HUES48 (cell line): Measurements from ENCODE around the gene CAMK2B.
A peak's percentile ranks its signal among the peaks of the same experiment; 100 is the strongest.

Experiments
- H3K27ac ChIP-seq: one replicate; pipeline ENCODE4 v1.7.0; 2013; ENCODE audit warnings: low read depth, low read length, inconsistent platforms
- H3K27me3 ChIP-seq: 2 replicates; pipeline ENCODE4 v1.6.1; 2013; ENCODE audit warnings: mild to moderate bottlenecking, low read length; ENCODE audit not compliant: control insufficient read depth, insufficient read depth
- H3K36me3 ChIP-seq: 2 replicates; pipeline ENCODE4 v1.6.1; 2013; ENCODE audit warnings: low read length; ENCODE audit not compliant: control insufficient read depth, insufficient read depth
- H3K4me1 ChIP-seq: 2 replicates; pipeline ENCODE4 v1.6.1; 2013; ENCODE audit warnings: mild to moderate bottlenecking, low read length; ENCODE audit not compliant: control insufficient read depth, insufficient read depth
- H3K4me3 ChIP-seq: 2 replicates; pipeline ENCODE4 v1.5.1; 2013; ENCODE audit warnings: mild to moderate bottlenecking, low read depth, low read length
- H3K9ac ChIP-seq: 2 replicates; pipeline ENCODE4 v1.6.1; 2013; ENCODE audit warnings: mild to moderate bottlenecking, low read depth, low read length, moderate library complexity
- H3K9me3 ChIP-seq: 2 replicates; pipeline ENCODE4 v1.6.1; 2013; ENCODE audit warnings: low read length; ENCODE audit not compliant: control insufficient read depth, insufficient read depth

Gene CAMK2B

GRCh38 chr7:44278451-44279161 lies 46.8 kb downstream of the CAMK2B start:
- no peak overlapping the region for H3K9ac ChIP-seq
- peaks cover 35% of the 10 kb centered on the region for H3K27me3 ChIP-seq
- H3K4me3 ChIP-seq = no peak overlapping the region
- H3K4me1 ChIP-seq = peaks cover 5% of the 10 kb centered on the region; the same call in 1 of the 2 replicates
- no peaks in the 10 kb centered on the region for H3K9me3 ChIP-seq
- H3K27ac ChIP-seq = no peak overlapping the region
- H3K36me3 ChIP-seq = no peaks in the 10 kb centered on the region

GRCh38 chr7:44277851-44278250 lies 47.5 kb downstream of the CAMK2B start:
- no peak overlapping the region for H3K9ac ChIP-seq
- H3K4me1 ChIP-seq = peaks cover 5% of the 10 kb centered on the region; the same call in 1 of the 2 replicates
- peaks cover 42% of the 10 kb centered on the region for H3K27me3 ChIP-seq
- no peaks in the 10 kb centered on the region for H3K9me3 ChIP-seq
- no peaks in the 10 kb centered on the region for H3K36me3 ChIP-seq
- H3K27ac ChIP-seq = no peak overlapping the region
- no peak overlapping the region for H3K4me3 ChIP-seq

- Histone ChIP-seq H3K27ac (no peak overlapping the region), H3K4me3 (no peak overlapping the region), H3K9me3 (no peaks in the 10 kb centered on the region), H3K27me3 (peaks cover 46% of the 10 kb centered on the region), H3K4me1 (peaks cover 5% of the 10 kb centered on the region; the same call in 1 of the 2 replicates), H3K9ac (no peak overlapping the region), H3K36me3 (no peaks in the 10 kb centered on the region)
These were observed 48.0 kb downstream of the CAMK2B start for GRCh38 chr7:44277391-44277790.

GRCh38 chr7:44276571-44277221 lies 48.7 kb downstream of the CAMK2B start:
- H3K36me3 ChIP-seq = no peaks in the 10 kb centered on the region
- H3K4me3 ChIP-seq = peak overlapping the region; percentile 45; the same call in 1 of the 2 replicates
- no peak overlapping the region for H3K9ac ChIP-seq
- peaks cover 46% of the 10 kb centered on the region for H3K27me3 ChIP-seq
- H3K9me3 ChIP-seq = no peaks in the 10 kb centered on the region
- H3K4me1 ChIP-seq = peaks cover 5% of the 10 kb centered on the region; the same call in 1 of the 2 replicates
- no peak overlapping the region for H3K27ac ChIP-seq

GRCh38 chr7:44275957-44276570 lies 49.3 kb downstream of the CAMK2B start:
- peaks cover 46% of the 10 kb centered on the region for H3K27me3 ChIP-seq
- no peaks in the 10 kb centered on the region for H3K36me3 ChIP-seq
- H3K9me3 ChIP-seq = no peaks in the 10 kb centered on the region
- H3K4me3 ChIP-seq = peak overlapping the region; percentile 45
- H3K9ac ChIP-seq = no peak overlapping the region
- peaks cover 5% of the 10 kb centered on the region; the same call in 1 of the 2 replicates for H3K4me1 ChIP-seq
- H3K27ac ChIP-seq = no peak overlapping the region

GRCh38 chr7:44275146-44275545 lies 50.2 kb downstream of the CAMK2B start:
- Histone ChIP-seq H3K4me3 (no peak overlapping the region), H3K9me3 (no peaks in the 10 kb centered on the region), H3K9ac (no peak overlapping the region), H3K27ac (no peak overlapping the region), H3K4me1 (peaks cover 5% of the 10 kb centered on the region; the same call in 1 of the 2 replicates), H3K27me3 (peaks cover 46% of the 10 kb centered on the region), H3K36me3 (no peaks in the 10 kb centered on the region)

GRCh38 chr7:44274623-44274975 lies 50.8 kb downstream of the CAMK2B start:
- H3K27ac ChIP-seq = no peak overlapping the region
- peaks cover 46% of the 10 kb centered on the region for H3K27me3 ChIP-seq
- H3K4me3 ChIP-seq = no peak overlapping the region
- H3K4me1 ChIP-seq = peaks cover 5% of the 10 kb centered on the region; the same call in 1 of the 2 replicates
- no peaks in the 10 kb centered on the region for H3K9me3 ChIP-seq
- H3K9ac ChIP-seq = no peak overlapping the region
- H3K36me3 ChIP-seq = no peaks in the 10 kb centered on the region

GRCh38 chr7:44273681-44274622 lies 51.4 kb downstream of the CAMK2B start:
- peaks cover 46% of the 10 kb centered on the region for H3K27me3 ChIP-seq
- no peaks in the 10 kb centered on the region for H3K36me3 ChIP-seq
- peaks cover 5% of the 10 kb centered on the region; the same call in 1 of the 2 replicates for H3K4me1 ChIP-seq
- H3K9ac ChIP-seq = no peak overlapping the region
- no peaks in the 10 kb centered on the region for H3K9me3 ChIP-seq
- H3K4me3 ChIP-seq = no peak overlapping the region
- H3K27ac ChIP-seq = no peak overlapping the region

GRCh38 chr7:44272981-44273380 lies 52.4 kb downstream of the CAMK2B start:
- Histone ChIP-seq H3K27ac (no peak overlapping the region), H3K4me1 (peaks cover 5% of the 10 kb centered on the region; the same call in 1 of the 2 replicates), H3K9me3 (no peaks in the 10 kb centered on the region), H3K36me3 (no peaks in the 10 kb centered on the region), H3K4me3 (no peak overlapping the region), H3K27me3 (peaks cover 44% of the 10 kb centered on the region), H3K9ac (no peak overlapping the region)

- H3K9ac ChIP-seq = no peak overlapping the region
- H3K27ac ChIP-seq = no peak overlapping the region
- H3K36me3 ChIP-seq = no peaks in the 10 kb centered on the region
- no peak overlapping the region for H3K4me3 ChIP-seq
- peaks cover 43% of the 10 kb centered on the region for H3K27me3 ChIP-seq
- H3K4me1 ChIP-seq = peaks cover 5% of the 10 kb centered on the region; the same call in 1 of the 2 replicates
- H3K9me3 ChIP-seq = no peaks in the 10 kb centered on the region
These were observed 52.9 kb downstream of the CAMK2B start for GRCh38 chr7:44272456-44272855.
